Limb (tissue), 2 donors: ENCODE data around the gene CYSRT1.

Source experiments
- DNase-seq, 2 donors: peaks; one replicate each; pipeline ENCODE4 v3.0.0-alpha.2; 2016; ENCODE audit errors: extremely low spot score in 2 of 2

CYSRT1 gene

GRCh38 chr9:137211532-137211931 lies 13.4 kb upstream of the CYSRT1 start:
- no peak for DNase-seq

- DNase-seq = no peak
Measured at GRCh38 chr9:137212520-137212919, 12.5 kb upstream of the CYSRT1 start.

- no peak for DNase-seq
Measured at GRCh38 chr9:137213160-137214060, 11.6 kb upstream of the CYSRT1 start.

- DNase-seq = no peak
Measured at GRCh38 chr9:137214620-137215019, 10.4 kb upstream of the CYSRT1 start.

GRCh38 chr9:137215196-137215986 lies 9.6 kb upstream of the CYSRT1 start:
- DNase-seq = no peak

- DNase-seq = no peak
Measured at GRCh38 chr9:137216188-137216965, 8.6 kb upstream of the CYSRT1 start.

- DNase-seq = no peak
Measured at GRCh38 chr9:137217276-137218211, 7.4 kb upstream of the CYSRT1 start.

GRCh38 chr9:137218212-137218753 lies 6.7 kb upstream of the CYSRT1 start:
- DNase-seq = no peak

- DNase-seq = no peak
Measured at GRCh38 chr9:137218754-137219271, 6.2 kb upstream of the CYSRT1 start.

- DNase-seq = no peak
Measured at GRCh38 chr9:137219757-137220316, 5.1 kb upstream of the CYSRT1 start.

GRCh38 chr9:137220317-137221094 lies 4.5 kb upstream of the CYSRT1 start:
- no peak for DNase-seq

- DNase-seq = no peak
Measured at GRCh38 chr9:137221095-137221505, 3.9 kb upstream of the CYSRT1 start.

- no peak for DNase-seq
Measured at GRCh38 chr9:137221506-137222111, 3.4 kb upstream of the CYSRT1 start.

GRCh38 chr9:137222190-137223077 lies 2.5 kb upstream of the CYSRT1 start, which contains the start of gene RNF208:
Gene RNF208, minus strand, starts transcription at chr9:137222240. Its CDS starts 1,028 bp downstream, at chr9:137221212.
- no peak for DNase-seq

GRCh38 chr9:137223078-137223970 lies 1.6 kb upstream of the CYSRT1 start:
- DNase-seq = peak; percentile 96 to 97

GRCh38 chr9:137225699-137226331 lies 841 bp downstream of the CYSRT1 start:
- peak in 1 of 2 donors; percentile 26 for DNase-seq
